Stimulated activated CD8-positive, alpha-beta memory T cell treated with anti-CD3 and anti-CD28 coated beads, Interleukin-15, amount 100 ng/mL, for 4 hours (primary cell): Measurements from ENCODE around the gene RNF220.
A peak's percentile ranks its signal among the peaks of the same experiment; 100 is the strongest.

Source experiments
- DNase-seq, 2 donors: peaks; one replicate each; pipeline ENCODE4 v3.0.0-alpha.2; 2020; ENCODE audit warnings: low read depth in 2 of 2

Gene RNF220

DNA sequence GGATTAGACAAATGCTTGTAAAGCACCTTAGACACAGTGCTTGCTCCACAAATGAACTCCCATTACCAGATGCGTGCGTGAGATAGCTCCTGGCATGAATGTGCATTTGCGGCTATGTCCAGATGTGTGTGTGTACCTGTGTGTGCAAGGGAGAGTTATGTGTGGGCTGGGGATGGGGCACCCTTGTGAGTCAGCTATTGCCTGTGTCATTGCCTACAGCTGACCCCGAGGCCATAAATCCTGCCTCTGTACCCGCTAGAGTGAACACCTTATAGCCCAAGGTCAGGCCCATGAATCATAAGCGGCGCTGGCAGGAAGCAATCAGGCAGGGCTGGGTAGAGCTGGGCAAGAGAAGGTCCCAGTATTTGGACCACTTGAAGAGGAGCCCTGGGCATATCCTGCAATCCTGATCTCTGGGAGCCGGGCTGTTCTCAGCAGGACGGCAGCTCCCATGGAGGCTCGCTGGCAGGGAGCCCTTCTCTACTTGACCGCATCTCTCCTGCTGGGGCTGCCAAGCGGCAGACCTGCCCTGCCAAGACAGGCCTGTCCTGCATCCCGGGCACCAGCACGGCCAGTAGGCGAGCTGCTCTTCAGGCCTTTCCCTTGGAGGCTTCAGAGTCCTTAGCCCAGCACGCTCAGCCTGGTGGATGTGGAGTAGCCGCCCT lies 182.9 kb downstream of the RNF220 start:
- DNase-seq = no peak

DNA sequence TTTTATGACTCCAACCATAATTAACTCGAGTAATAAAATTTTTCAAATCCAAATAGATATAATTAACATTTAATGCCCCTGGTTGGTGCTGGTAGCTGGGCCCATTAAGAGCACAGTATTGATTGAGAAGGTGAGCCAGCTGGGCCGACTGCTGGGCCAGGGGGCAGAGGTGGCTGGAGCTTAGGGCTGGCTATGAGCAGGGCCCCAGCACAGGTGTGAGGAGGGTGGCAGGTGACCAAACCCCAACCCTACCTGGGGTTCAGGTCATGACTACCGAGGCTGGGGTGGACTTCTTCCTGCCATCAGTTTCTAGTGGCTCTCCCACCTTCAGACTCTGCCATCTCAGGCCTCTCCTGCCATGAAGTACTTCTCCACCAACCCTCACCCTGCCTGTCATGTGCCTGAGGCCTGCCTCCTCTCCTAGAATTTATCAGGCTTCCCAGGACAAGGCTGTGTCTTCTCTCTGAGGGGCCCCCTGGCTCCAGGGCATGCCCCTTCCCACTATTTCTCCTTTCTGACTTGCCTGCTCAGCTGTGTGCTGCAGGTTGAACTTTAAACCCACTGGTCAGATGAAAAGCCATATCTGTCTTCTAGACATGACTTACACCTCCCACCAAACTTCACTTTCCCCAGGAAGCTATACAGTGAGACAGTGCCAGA lies 183.6 kb downstream of the RNF220 start:
- no peak for DNase-seq

DNA sequence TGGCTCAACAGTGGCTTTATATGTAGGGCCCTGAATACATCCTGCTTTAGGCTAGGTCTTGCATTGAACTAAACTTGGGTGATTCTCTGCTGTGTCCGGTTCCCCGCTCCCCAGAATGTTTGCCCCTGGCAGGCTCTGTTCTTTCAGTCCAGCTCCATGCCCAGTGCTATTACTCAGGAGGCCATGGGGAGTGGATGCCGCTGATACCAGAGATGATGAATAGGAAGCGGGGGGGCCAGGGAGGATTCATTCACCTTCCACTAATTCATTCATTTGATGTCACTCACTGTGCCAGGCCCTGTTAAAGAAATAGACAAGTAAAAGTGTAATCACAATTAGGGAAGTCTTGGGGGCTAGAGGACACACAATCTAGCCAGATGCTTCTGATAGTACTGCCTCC lies 185.4 kb downstream of the RNF220 start:
- no peak for DNase-seq

DNA sequence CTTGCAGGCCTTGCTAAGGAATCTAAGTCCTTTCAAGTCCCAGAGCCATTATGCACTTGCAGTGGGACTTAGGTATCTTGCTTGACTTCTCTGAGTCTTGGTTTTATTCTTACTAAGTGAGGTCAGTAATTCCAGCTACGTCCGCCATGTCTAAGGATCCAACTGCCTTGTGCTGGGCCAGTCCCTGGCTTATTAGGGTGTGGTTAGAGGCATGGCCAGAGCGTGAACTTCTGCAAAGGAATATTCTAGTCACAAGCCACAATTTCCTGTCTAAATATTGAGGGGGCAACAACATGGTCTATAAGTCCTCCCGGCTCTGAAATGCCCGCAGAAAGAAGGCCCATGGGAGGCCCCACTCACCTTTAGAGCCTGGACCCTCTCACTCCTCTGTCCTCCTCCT lies 186.3 kb downstream of the RNF220 start:
- no peak for DNase-seq

DNA sequence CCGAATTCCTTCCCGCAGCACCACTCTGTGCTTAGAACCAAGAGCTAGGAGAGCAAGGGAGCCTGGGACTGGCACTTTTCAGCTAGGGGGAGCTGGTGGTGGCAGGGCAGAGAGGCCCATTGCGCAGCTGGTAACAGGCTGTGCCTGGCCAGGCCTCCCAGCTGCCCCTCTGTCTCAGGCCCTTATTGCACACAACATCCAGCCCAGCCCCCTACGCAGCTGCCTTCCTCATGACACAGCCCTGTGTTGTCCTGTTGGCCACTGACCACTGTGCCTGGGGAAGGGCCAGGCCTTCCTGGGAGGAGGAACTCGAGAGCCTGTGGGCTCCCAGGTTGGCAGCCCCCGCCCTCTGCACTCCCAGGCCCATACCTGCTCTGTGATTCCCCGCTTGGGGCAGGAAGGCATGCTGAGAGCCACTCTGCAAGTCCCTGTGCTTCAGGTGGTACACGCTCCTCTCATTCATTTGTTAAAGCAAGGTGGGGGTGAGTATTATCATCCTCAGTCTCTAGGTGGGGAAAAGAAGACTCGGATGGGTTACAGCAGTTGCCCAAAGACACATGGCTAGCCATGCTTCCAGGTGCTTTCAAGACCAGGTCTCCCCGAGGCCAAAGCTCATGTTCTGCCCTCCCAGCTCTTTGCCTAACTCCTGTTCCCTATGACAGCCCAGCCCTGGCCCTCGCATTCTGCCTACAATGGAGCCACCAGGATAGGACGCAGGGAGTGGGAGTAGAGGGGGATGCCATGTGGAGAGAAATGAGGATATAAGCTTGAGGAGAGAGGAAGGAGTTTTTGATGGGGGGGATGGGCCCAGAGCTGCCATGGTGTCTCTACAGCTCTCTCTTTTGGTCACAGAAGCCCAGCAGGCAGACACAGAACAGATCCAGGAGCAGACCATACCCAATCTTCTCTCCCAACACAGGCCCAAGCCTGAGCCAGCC lies 187.4 kb downstream of the RNF220 start:
- no peak for DNase-seq

DNA sequence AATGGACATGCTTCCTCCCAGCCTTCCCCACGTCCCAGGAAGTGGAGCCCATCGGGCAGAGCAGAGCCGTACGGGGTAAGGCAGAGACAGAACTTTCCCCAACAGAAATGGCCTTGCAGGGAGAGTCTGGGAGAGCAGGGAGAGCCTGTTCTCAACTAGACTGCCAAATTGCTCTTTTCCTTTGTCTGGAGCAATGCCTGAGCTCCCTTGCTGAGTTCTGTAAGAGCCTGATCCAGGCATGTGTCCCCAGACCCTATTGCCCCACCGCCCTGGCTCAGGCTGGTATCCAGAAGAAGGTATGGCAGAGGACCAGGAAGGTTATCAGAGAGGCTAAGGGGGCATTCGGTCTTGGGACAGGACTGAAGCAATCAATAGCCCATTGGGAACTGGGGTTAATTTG lies 189.3 kb downstream of the RNF220 start:
- DNase-seq = no peak

DNA sequence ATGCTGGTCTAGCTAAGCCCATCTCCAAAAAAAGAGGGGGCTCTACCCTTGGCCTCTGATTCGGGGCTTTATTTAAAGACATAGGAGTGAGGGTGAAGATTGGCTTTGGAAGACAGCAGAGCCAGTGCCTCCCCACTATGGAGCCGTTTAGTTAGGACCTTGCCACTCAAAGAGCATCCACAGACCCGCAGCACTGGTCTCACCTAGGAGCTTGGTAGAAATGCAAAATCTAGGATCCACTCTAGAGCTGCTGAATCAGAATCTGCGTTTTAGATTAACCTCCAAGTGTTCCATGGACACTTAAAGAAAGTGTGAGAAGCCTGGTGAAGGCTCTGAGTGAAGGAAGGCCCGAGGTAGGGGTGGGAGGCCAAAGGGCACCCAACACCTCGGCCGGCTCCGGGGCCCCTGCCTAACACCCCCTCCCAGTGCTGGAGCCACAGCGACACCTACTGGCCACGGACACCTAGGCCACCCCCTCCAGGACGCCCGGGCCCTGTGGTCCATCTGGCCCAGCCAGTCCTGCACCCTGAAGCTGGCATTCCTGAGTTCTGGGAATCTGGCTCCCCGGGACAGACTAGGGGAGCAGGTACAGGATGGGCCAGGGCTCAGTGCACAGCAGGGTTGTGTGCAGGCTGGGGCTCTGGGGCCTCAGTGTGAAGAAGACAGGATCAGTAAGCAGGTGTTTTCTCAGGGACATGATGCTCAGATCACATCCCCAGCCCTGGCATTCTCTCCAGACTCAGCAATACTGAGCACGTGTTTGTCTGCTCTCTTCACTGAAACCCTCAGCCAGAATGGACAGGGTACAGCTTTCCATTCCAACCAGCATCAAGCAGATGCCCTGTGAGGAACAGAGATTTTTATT lies 190.0 kb downstream of the RNF220 start:
- DNase-seq = peak; percentile 37 to 43

DNA sequence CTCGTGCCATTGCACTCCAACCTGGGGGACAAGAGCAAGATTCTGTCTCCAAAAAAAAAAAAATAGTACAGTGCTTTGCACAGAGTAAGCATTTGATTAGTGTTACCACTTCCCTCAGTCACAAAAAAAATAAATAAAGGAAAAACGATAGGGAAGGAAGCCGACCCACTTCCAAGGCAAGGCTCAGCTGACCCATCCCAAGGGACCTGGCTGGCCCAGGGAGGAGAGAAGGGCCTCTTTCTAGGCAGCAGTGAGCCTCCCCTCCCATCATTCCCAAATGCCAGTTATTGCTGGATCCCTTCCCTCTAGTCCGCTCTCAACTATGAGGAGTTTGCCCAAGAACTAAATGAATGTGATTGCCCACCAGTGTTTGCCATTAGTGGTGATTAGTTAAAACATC lies 191.5 kb downstream of the RNF220 start:
- no peak for DNase-seq

DNA sequence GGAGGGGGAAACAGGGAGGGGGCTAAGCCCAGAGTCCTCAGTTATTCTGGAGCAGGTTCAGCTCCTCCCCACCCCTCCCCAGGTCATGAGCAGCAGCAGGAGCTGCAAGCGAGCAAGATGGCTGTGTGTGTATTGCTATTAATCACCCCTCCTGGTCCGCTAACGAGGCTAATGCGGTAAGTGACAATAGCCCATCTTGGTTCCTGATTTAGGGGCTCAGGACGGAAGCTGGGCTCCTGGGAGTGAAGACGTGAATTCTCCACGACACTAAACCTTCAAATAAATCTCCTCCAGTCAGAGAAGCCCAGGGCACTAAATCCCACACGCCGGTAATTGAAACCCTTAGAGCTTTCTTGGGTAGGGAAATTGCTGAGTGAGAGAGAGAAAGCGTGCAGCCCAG lies 193.1 kb downstream of the RNF220 start:
- DNase-seq = no peak

DNA sequence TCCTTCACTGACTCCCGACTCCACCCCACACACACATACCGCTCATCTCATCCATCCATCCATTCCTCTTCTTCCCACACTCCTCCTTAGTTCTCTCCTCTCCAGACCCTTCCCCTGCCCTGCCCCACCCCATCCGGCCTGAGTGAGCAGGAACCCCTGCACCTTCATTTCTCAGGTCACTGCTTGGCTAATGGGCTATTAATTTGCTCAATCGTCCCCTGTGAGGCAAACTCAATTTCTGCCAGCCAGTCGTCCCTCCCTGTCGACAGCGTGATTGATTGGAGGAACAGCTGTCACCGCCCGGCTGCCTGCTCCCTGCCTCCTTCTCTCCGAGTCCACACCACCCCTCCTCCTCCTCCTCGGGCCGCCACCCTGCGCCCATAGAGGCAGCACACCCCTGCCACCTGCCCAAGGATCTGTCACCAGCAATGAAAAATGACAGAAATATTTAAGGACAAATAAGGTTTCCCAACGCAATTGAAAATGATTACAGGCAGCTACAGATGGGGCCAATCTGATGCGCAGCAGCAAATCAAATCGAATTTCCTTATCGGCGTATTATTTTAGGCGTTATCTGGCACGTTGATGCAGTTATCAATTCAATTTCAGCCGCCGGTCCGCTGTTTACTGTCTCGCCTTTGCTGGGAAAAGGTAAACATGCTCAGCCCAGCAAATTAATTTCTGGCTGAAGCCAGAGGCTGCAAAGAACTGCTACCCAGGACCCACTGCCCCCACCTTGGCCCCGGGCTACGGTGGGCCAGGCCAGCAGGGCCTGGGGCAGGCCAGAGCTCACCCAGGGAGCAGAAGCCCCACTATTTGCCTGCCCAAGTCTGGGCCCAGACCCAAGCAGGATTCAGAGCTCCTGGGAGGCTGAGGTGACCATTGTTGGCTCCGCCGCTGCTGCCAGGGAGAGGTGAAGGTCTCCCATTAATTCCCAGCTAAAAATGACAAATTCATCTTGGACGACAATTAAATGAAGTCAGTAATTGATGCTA lies 197.9 kb downstream of the RNF220 start:
- no peak for DNase-seq

DNA sequence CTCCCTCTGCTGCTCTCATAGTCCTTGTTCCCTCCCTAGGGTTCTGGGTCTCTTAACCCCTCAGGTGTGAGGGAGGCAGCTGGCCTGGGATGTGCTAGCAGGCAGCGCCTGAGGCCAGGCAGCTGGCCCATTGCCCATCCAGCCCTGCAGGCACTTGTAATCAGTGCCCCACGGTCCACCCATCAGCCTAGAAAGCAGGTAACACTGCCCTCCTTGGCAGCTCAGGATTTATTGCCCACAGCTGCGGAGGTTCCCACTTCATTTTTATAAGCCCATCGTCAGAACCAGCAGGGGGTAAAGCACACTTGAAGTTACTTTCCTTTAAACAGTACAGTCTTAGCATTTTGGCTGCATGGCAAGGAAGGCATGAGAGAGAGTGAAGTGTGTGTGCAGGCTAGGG lies 198.7 kb downstream of the RNF220 start:
- no peak for DNase-seq

DNA sequence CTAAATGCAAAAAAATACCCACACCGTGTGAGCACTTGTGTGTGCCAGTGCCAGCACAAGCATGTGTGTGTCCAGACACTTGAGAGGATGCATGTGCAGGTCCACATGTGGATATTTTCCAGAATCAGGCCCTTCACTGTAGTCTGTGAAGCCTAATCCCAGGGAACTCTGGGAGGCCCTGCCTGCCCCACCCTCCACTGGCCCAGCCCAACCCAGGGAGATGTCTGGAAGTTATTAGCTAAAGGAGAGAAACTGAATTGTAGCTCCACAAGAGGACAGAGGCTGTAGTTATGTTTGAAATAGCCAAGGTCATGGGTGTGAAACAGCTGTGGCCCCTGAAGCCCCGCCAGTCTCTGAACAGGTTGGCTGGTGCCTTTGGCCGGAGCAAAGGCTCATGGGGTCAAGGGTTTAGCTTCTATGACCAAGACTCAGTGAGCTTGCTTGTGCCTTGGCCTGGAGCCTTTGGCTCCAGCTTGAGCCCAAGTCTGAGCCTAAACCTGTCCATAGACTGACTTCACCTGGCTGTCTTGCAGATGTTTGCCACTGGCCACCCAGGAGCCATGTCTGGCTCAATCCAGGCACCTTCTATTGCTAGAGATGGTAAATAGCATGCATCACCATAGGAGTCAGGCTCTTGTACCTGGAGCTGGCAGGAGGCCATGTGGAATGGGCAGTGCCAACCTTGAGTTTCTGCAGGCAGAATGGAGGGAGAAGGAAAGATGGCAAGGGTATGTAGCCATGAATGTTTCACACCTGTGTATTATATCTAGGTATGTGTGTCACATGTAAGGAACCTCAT lies 199.3 kb downstream of the RNF220 start:
- no peak for DNase-seq

DNA sequence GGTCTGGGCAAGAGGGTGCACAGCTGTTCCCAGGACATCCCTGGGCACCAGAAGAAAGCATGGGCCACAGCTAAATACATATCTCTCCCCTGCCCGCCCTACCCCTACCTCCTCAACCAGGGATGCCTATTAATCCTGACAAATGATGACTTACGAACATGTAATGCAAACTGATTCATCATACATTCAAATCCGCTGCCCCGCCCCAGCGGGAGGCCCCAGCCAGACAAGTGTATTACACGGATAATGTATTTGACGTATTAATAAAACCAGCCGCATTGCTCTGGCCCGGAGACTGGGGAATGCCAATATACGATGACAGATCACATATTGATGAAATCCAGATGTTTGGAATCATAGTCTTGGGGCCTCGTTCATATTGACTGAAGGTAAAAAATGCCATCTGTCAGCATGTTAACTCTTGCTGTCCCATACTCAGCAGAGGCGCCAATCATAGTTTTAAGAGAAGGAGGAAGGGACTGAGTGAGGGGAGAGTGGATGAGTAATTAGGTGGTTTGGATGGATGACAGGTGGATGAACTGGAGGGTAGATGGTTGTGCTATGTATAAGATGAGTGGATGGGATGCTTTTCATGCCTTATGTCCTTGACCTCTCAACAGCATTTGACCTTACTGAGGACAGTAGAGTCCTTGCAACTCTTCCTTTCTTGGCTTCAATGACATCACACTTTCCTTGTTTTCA lies 201.0 kb downstream of the RNF220 start:
- no peak for DNase-seq

DNA sequence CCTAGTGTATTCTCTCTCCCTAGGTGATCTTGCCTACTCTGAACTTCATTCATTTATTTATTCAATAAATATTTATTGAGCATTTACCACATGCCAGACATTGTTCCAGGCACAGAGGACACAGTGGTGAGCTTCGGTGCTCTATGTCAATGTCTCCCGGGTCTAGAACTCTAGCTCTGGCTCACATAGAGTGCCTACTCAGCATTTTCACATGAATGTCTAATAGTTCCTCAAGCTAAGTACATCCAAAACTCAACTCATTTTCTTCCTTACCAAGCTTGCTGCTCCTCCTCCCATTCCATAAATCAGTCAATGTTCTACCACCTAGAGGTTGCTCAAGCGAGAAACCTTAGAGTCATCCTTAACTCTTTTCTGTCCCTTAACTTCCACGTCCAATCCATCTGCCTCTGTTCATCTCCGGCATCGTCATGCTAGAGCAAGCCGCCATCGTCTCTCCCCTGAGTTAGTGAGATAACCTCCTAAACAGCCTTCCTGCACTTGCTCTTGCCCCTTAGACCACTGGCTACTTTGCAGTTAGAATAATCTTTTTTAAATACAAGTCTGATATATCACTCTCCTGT lies 201.7 kb downstream of the RNF220 start:
- no peak for DNase-seq

DNA sequence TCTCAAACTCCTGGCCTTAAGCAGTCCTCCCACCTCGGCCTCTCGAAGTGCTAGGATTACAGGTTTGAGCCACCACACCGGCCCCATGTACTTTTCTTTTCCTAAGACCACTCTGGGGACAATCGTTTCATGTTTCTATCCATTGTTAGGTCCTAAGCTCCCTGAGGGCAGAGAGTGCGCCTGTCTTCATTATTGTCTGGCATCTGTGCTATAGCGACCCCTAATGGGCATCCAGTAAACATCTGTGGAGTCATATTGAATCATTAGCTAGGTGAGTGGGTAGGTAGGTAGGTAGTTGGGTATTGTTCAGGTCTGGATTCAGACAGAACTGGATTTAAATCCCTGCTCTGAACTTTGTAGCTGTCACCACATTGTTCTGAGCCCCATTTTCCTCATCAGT lies 203.1 kb downstream of the RNF220 start:
- no peak for DNase-seq

DNA sequence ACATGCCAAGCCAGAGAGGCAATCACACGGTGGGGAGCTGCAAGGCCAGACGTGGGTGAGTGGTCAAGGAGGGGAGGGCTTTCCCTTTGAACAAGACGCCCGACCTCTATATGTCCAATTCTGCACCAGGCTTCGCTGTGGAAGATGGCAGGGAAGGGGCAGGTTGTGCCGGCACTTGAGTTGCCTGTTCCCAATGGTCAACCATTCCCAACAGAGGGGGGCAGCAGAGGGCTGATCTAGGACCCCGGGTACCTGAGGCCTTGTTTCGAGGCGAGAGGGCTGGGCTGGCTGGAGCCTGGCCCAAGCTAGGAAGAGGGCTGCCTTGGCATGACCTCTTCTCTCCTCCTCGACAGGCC lies 204.3 kb downstream of the RNF220 start:
- no peak for DNase-seq

DNA sequence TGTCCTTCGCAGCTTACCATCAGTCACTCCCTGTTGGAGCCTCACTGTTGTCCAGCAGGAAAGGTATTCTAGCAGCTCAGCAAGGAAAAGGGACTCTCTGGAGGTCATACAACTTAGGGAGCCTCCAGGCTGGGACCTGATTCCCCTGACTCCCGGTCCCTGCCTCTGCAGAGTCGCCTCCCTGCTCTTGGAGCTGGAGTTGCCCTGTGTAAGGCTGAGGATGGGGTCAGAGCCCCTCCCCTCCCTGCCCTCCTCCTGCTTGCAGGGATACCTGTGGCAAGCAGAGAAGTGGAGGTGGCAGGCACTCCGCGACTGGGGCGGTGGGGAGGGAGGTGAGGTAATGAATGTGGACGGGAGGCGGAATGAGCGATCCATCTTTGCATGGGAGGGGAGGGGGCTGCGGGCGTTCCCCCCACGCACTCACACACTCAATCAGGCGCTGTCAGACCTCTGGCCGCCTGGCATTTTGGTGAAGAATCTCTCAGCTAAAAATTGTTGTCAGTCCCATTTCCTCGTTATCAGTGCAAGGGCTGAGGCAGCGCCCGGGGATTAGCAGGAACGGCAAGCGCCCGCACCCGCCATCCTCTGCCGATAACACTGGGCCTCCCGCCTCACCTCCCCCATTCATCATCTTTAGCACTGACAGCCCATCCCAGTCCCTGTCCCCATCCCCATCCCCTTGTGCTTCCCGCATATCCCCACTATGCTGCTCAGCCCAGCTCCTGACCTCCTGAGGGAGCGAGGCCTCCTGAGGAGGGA lies 204.9 kb downstream of the RNF220 start:
- no peak for DNase-seq

DNA sequence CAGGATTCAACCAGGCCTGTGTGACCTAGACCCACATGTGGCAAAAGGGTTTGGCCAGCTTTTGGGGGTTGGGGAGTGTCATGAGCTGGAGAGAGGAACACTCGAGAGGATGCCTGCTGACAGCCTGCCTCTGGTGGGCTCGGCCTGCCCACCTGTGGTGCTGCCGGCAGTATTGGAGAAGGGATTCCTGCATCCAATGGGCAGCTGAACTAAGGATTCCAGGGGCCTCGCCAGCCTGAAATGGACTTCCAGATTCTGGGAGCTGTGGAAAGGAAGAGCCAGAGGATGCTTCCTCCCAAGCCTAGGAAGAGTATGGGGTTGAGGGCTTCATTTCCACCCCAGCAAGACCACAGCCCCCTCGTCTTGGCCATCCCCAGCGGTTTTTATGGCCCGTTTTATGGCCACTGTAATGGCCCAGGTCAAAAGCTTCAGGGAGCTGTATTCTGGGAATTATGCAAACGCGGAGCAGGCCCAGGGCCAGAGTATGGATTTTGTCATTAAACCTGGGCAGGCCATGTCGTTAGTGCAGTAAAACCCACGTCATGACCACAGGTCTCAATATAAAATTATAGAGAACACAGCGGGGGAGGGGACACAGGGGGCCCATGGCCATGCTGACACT lies 205.6 kb downstream of the RNF220 start:
- no peak for DNase-seq
